SH-SY5Y (cell line): ENCODE results near the gene USH1G.

Source experiments
- GATA2 ChIP-seq: IDR thresholded peaks from 2 replicates; pipeline ENCODE4 v1.6.1; 2011; ENCODE audit warnings: mild to moderate bottlenecking, low read depth, low read length
- GATA3 ChIP-seq: IDR thresholded peaks from 2 replicates; pipeline ENCODE4 v1.6.1; 2011; ENCODE audit warnings: low read depth, mild to moderate bottlenecking, low read length, moderate library complexity

- TF ChIP-seq GATA2 (no peak), GATA3 (no peak)
Measured at GRCh38 chr17:74923538-74924249, 639 bp upstream of the USH1G start.
